ENCODE measurements around the gene BRAT1.

GRCh38 chr7:2572101-2572842 is 16.9 kb upstream of the BRAT1 start:
- TF ChIP-seq CTCF (IDR thresholded peaks at IDR 0.05; ENCODE audit: low read length) (no peak), EZH2 (IDR thresholded peaks at IDR 0.05; ENCODE audit: borderline replicate concordance, low read length) (no peak)
